Activated B cell treated with CpG ODN at 0.5 μM for 24 hours (primary cell): ENCODE data around the gene SCN3B. TPM values are rescaled to one million over a fixed set of nuclear protein-coding genes. Genes with fewer than 3 reads are reported as not detected.

Source experiments
- ATAC-seq: fragments of 200-7000 bp; cut with Tn5 transposase; one replicate; pipeline ENCODE4 v1.10.0; 2021; ENCODE audit warnings: low read depth, mild to moderate bottlenecking, moderate library complexity
- CTCF ChIA-PET: fragments of 350-600 bp; sonication (Branson Sonifier 250); formaldehyde crosslinking; loops from one replicate; lab custom pipeline; 2021; ENCODE audit warnings: antibody characterized with exemption; lab: Charles Lee
- POLR2A ChIA-PET: fragments of 350-600 bp; sonication (Branson Sonifier 250); formaldehyde crosslinking; loops from one replicate; lab custom pipeline; 2021; ENCODE audit warnings: antibody characterized with exemption; lab: Charles Lee
- DNase-seq: peaks from one replicate; pipeline ENCODE4 v3.0.0; 2022
- H3K27ac Mint-ChIP-seq: one replicate; pipeline ENCODE4 v1.8.0; 2020; ENCODE audit warnings: mixed read lengths
- H3K27me3 Mint-ChIP-seq: one replicate; pipeline ENCODE4 v1.8.0; 2021; ENCODE audit warnings: mixed read lengths
- H3K36me3 Mint-ChIP-seq: one replicate; pipeline ENCODE4 v1.8.0; 2021; ENCODE audit warnings: low read depth, mixed read lengths
- H3K4me1 Mint-ChIP-seq: one replicate; pipeline ENCODE4 v1.8.0; 2021; ENCODE audit warnings: mixed read lengths
- H3K4me3 Mint-ChIP-seq: one replicate; pipeline ENCODE4 v1.8.0; 2020; ENCODE audit warnings: mild to moderate bottlenecking, mixed read lengths
- H3K9me3 Mint-ChIP-seq: one replicate; pipeline ENCODE4 v1.8.0; 2020; ENCODE audit warnings: mixed read lengths
- CTCF ChIP-seq: fragments of 200-600 bp; IDR thresholded peaks from one replicate; pipeline ENCODE4 v1.8.0; 2022; ENCODE audit warnings: antibody characterized with exemption, mild to moderate bottlenecking
- intact Hi-C: fragments of 100-400 bp; cut with micrococcal nuclease; formaldehyde crosslinking; loops from one replicate; pipeline ENCODE4 v1.15.1; 2024
- total RNA-seq: library from RNA; stranded (reverse); gene quantifications from 2 replicates; pipeline ENCODE4 v1.2.3, GENCODE V29; 2022

The SCN3B gene
- total RNA-seq, 1 donor from 2014 or later: not detected

GRCh38 chr11:123652599-123652998 lies 1.8 kb downstream of the SCN3B start:
- Mint-ChIP-seq H3K4me3 (no peak overlapping the region), H3K27me3 (peaks cover 40% of the 10 kb centered on the region), H3K36me3 (no peaks in the 10 kb centered on the region), H3K9me3 (no peaks in the 10 kb centered on the region), H3K27ac (no peak overlapping the region), H3K4me1 (peaks cover 13% of the 10 kb centered on the region)
- no peak for TF ChIP-seq CTCF
- ATAC-seq: no peak
- no peak for DNase-seq
- intact Hi-C loops: no loop called here
- CTCF ChIA-PET: no interaction called here
- POLR2A ChIA-PET: no interaction called here

GRCh38 chr11:123650901-123651300 lies 3.5 kb downstream of the SCN3B start:
- no peak for TF ChIP-seq CTCF
- no peak for DNase-seq
- H3K4me1 Mint-ChIP-seq: peaks cover 13% of the 10 kb centered on the region
- CTCF ChIA-PET: no interaction called here
- no peaks in the 10 kb centered on the region for H3K36me3 Mint-ChIP-seq
- H3K27ac Mint-ChIP-seq: no peak overlapping the region
- peaks cover 45% of the 10 kb centered on the region for H3K27me3 Mint-ChIP-seq
- no peak overlapping the region for H3K4me3 Mint-ChIP-seq
- intact Hi-C loops: no loop called here
- no peak for ATAC-seq
- no peaks in the 10 kb centered on the region for H3K9me3 Mint-ChIP-seq
- POLR2A ChIA-PET: no interaction called here

- intact Hi-C loops: loop anchor here (10.0 kb wide), 1 partner anchor 939 kb away; no protein-coding TSS in a partner anchor
- no peak for TF ChIP-seq CTCF
- Mint-ChIP-seq H3K9me3 (no peaks in the 10 kb centered on the region), H3K27ac (no peak overlapping the region), H3K4me1 (peaks cover 3% of the 10 kb centered on the region), H3K27me3 (peaks cover 24% of the 10 kb centered on the region), H3K4me3 (no peak overlapping the region), H3K36me3 (no peaks in the 10 kb centered on the region)
- CTCF ChIA-PET: interaction anchor here (9.2 kb wide), 1 partner anchor 63 kb away, joined by 89 read pairs; no protein-coding TSS in a partner anchor
- POLR2A ChIA-PET: no interaction called here
- DNase-seq: no peak
- ATAC-seq: no peak
These were observed 9.0 kb downstream of the SCN3B start for GRCh38 chr11:123645286-123645975.

GRCh38 chr11:123642435-123642834 lies 12.0 kb downstream of the SCN3B start:
- no peaks in the 10 kb centered on the region for H3K36me3 Mint-ChIP-seq
- peaks cover 3% of the 10 kb centered on the region for H3K4me1 Mint-ChIP-seq
- H3K27me3 Mint-ChIP-seq: peaks cover 34% of the 10 kb centered on the region
- CTCF ChIA-PET: interaction anchor here (9.2 kb wide), 1 partner anchor 66 kb away, joined by 89 read pairs; no protein-coding TSS in a partner anchor
- no peak overlapping the region for H3K4me3 Mint-ChIP-seq
- TF ChIP-seq CTCF: no peak
- intact Hi-C loops: loop anchor here (10.0 kb wide), 1 partner anchor 942 kb away; no protein-coding TSS in a partner anchor
- no peak for DNase-seq
- H3K9me3 Mint-ChIP-seq: no peaks in the 10 kb centered on the region
- POLR2A ChIA-PET: no interaction called here
- ATAC-seq: no peak
- no peak overlapping the region for H3K27ac Mint-ChIP-seq

GRCh38 chr11:123641495-123641840 lies 13.0 kb downstream of the SCN3B start:
- CTCF ChIA-PET: interaction anchor here (9.2 kb wide), 1 partner anchor 67 kb away, joined by 89 read pairs; no protein-coding TSS in a partner anchor
- Mint-ChIP-seq H3K4me1 (peaks cover 3% of the 10 kb centered on the region), H3K36me3 (no peaks in the 10 kb centered on the region), H3K9me3 (no peaks in the 10 kb centered on the region), H3K27me3 (peaks cover 37% of the 10 kb centered on the region), H3K27ac (no peak overlapping the region), H3K4me3 (no peak overlapping the region)
- intact Hi-C loops: loop anchor here (1.0 to 10.0 kb wide), 3 partner anchors 66 to 943 kb away; no protein-coding TSS in a partner anchor
- POLR2A ChIA-PET: no interaction called here
- DNase-seq (no peak), ATAC-seq (no peak)
- TF ChIP-seq CTCF: no peak
